Measurements from ENCODE around the gene LHX1.

LHX1 gene

DNA sequence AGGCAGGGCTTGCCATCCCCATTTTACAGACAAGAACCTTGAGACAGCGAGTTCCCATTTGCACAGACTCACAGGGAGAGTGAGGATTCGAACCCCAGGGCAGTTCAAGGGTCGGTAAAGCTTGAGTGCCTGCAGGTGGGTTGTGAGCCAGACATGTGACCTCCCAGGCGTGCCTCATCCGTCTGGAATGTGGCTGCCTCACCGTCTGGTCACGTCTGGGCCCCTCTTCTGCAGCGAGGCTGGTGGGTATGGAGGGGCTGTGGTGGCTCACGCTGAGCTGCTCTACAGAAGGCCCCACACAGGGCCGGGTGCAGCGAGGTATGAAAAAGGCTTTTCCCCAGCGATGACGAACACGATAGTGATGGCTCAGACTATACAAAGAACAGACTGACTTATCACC lies 35.8 kb upstream of the LHX1 start:
- Histone ChIP-seq H2AFZ (ENCODE audit: low read depth, low read length) (no peak overlapping the region), H3K27ac (ENCODE audit: low read length) (no peak overlapping the region), H3K4me2 (ENCODE audit: insufficient read depth, low read length) (no peak overlapping the region), H3K4me3 (ENCODE audit: low read depth in 1 of 2, low read length in 2 of 2) (no peak overlapping the region), H3K79me2 (ENCODE audit: insufficient read depth, low read length) (no peaks in the 10 kb centered on the region), H3K27me3 (ENCODE audit: insufficient read depth, low read length, poor library complexity) (peaks cover 6% of the 10 kb centered on the region), H3K9ac (ENCODE audit: low read depth, low read length) (no peak overlapping the region), H3K9me3 (ENCODE audit: insufficient read depth, low read length, severe bottlenecking) (no peaks in the 10 kb centered on the region), H3K36me3 (ENCODE audit: insufficient read depth, low read length) (no peaks in the 10 kb centered on the region), H4K20me1 (ENCODE audit: insufficient read depth, low read length) (no peaks in the 10 kb centered on the region), H3K4me1 (ENCODE audit: insufficient read depth, low read length) (no peaks in the 10 kb centered on the region)
- DNase-seq (no peak), ATAC-seq (ENCODE audit: insufficient read depth, low read depth) (no peak)
- no peak for TF ChIP-seq EZH2 (IDR thresholded peaks at IDR 0.05; ENCODE audit: borderline replicate concordance, low read depth, low read length, severe bottlenecking)
- TF ChIP-seq, protein P1, sequence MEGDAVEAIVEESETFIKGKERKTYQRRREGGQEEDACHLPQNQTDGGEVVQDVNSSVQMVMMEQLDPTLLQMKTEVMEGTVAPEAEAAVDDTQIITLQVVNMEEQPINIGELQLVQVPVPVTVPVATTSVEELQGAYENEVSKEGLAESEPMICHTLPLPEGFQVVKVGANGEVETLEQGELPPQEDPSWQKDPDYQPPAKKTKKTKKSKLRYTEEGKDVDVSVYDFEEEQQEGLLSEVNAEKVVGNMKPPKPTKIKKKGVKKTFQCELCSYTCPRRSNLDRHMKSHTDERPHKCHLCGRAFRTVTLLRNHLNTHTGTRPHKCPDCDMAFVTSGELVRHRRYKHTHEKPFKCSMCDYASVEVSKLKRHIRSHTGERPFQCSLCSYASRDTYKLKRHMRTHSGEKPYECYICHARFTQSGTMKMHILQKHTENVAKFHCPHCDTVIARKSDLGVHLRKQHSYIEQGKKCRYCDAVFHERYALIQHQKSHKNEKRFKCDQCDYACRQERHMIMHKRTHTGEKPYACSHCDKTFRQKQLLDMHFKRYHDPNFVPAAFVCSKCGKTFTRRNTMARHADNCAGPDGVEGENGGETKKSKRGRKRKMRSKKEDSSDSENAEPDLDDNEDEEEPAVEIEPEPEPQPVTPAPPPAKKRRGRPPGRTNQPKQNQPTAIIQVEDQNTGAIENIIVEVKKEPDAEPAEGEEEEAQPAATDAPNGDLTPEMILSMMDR (IDR thresholded peaks at IDR 0.05; ENCODE audit: borderline replicate concordance, extremely low read depth, low read length, poor library complexity, severe bottlenecking) = no peak

DNA sequence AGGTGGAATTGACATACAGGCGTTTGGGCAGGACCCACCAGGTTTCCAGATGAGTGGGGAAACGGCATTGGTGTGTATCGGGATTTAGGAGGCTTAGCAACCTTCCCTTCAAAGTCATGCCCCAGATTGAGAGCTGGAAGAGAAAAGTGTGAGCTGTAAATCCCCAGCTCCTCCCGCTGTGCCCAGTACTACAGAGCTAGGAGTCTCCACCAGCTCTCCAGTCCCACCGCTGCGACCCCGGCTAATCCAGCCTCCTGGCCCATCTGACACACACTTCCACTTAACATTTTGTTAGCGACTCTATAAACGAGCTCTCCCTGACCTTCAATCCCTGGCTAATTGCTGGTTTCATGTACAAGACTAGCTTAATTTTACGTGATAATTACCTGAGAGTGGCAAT lies 29.9 kb upstream of the LHX1 start:
- Histone ChIP-seq H3K9me3 (ENCODE audit: insufficient read depth, low read length, severe bottlenecking) (no peaks in the 10 kb centered on the region), H2AFZ (ENCODE audit: low read depth, low read length) (no peak overlapping the region), H3K27me3 (ENCODE audit: insufficient read depth, low read length, poor library complexity) (peaks cover 11% of the 10 kb centered on the region), H3K27ac (ENCODE audit: low read length) (no peak overlapping the region), H3K4me3 (ENCODE audit: low read depth in 1 of 2, low read length in 2 of 2) (no peak overlapping the region), H3K36me3 (ENCODE audit: insufficient read depth, low read length) (no peaks in the 10 kb centered on the region), H3K79me2 (ENCODE audit: insufficient read depth, low read length) (no peaks in the 10 kb centered on the region), H3K9ac (ENCODE audit: low read depth, low read length) (no peak overlapping the region), H3K4me1 (ENCODE audit: insufficient read depth, low read length) (no peaks in the 10 kb centered on the region), H3K4me2 (ENCODE audit: insufficient read depth, low read length) (no peak overlapping the region), H4K20me1 (ENCODE audit: insufficient read depth, low read length) (no peaks in the 10 kb centered on the region)
- DNase-seq = no peak
- TF ChIP-seq EZH2 (IDR thresholded peaks at IDR 0.05; ENCODE audit: borderline replicate concordance, low read depth, low read length, severe bottlenecking) = no peak
- TF ChIP-seq, protein P1 (IDR thresholded peaks at IDR 0.05; ENCODE audit: borderline replicate concordance, extremely low read depth, low read length, poor library complexity, severe bottlenecking) = no peak
- no peak for ATAC-seq (ENCODE audit: insufficient read depth, low read depth)

DNA sequence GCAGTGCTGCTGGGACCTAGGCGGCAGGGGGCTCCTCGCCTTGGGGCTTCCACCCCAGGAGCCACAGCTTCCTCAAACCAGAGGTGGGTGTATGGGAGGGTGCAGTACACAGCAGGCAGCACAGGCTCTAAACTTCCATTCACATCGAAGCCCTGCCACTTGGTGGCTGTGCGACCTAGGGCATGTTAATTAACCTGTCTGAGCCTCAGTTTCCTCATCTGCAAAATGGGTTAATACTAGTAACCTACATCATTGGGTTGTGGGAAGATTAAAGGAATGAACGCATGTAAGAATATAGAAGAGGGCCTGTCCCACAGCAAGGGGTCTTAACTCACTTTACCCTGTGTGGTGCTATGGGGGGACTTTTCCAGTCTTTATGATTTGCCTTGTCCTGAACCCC lies 26.8 kb upstream of the LHX1 start:
- no peak overlapping the region for H3K4me3 ChIP-seq (ENCODE audit: low read depth in 1 of 2, low read length in 2 of 2)
- H3K27ac ChIP-seq (ENCODE audit: low read length) = no peak overlapping the region
- H3K9me3 ChIP-seq (ENCODE audit: insufficient read depth, low read length, severe bottlenecking) = no peaks in the 10 kb centered on the region
- no peak overlapping the region for H2AFZ ChIP-seq (ENCODE audit: low read depth, low read length)
- H3K4me2 ChIP-seq (ENCODE audit: insufficient read depth, low read length) = no peak overlapping the region
- H3K27me3 ChIP-seq (ENCODE audit: insufficient read depth, low read length, poor library complexity) = peaks cover 9% of the 10 kb centered on the region
- H3K9ac ChIP-seq (ENCODE audit: low read depth, low read length) = no peak overlapping the region
- no peaks in the 10 kb centered on the region for H3K4me1 ChIP-seq (ENCODE audit: insufficient read depth, low read length)
- H4K20me1 ChIP-seq (ENCODE audit: insufficient read depth, low read length) = no peaks in the 10 kb centered on the region
- DNase-seq (no peak), ATAC-seq (ENCODE audit: insufficient read depth, low read depth) (no peak)
- H3K36me3 ChIP-seq (ENCODE audit: insufficient read depth, low read length) = no peaks in the 10 kb centered on the region
- TF ChIP-seq EZH2 (IDR thresholded peaks at IDR 0.05; ENCODE audit: borderline replicate concordance, low read depth, low read length, severe bottlenecking) = no peak
- TF ChIP-seq, protein P1 (IDR thresholded peaks at IDR 0.05; ENCODE audit: borderline replicate concordance, extremely low read depth, low read length, poor library complexity, severe bottlenecking) = no peak
- H3K79me2 ChIP-seq (ENCODE audit: insufficient read depth, low read length) = no peaks in the 10 kb centered on the region

DNA sequence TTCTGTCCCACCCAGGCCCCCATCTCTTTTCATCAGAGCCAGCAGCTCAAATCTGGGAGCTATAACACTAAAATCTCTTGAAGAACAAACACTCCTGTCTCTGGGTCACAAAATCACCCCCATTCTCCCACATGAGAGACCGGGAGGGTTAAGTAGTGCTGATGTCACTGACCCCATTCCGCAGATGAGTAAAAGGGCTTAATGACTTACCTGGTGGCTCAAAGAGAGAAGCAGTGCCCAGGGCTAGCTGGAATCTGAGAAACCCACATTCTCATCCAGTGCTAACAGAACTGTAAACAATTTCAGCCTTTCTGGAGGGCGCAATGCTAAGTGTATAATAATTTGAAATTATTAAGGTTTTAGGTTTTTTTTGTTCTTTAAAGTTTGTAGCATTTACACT lies 26.3 kb upstream of the LHX1 start:
- Histone ChIP-seq H3K27me3 (ENCODE audit: insufficient read depth, low read length, poor library complexity) (peaks cover 9% of the 10 kb centered on the region), H3K4me2 (ENCODE audit: insufficient read depth, low read length) (no peak overlapping the region), H3K36me3 (ENCODE audit: insufficient read depth, low read length) (no peaks in the 10 kb centered on the region), H2AFZ (ENCODE audit: low read depth, low read length) (no peak overlapping the region), H3K79me2 (ENCODE audit: insufficient read depth, low read length) (no peaks in the 10 kb centered on the region), H3K4me3 (ENCODE audit: low read depth in 1 of 2, low read length in 2 of 2) (no peak overlapping the region), H4K20me1 (ENCODE audit: insufficient read depth, low read length) (no peaks in the 10 kb centered on the region), H3K4me1 (ENCODE audit: insufficient read depth, low read length) (no peaks in the 10 kb centered on the region), H3K27ac (ENCODE audit: low read length) (no peak overlapping the region), H3K9me3 (ENCODE audit: insufficient read depth, low read length, severe bottlenecking) (no peaks in the 10 kb centered on the region), H3K9ac (ENCODE audit: low read depth, low read length) (no peak overlapping the region)
- no peak for TF ChIP-seq EZH2 (IDR thresholded peaks at IDR 0.05; ENCODE audit: borderline replicate concordance, low read depth, low read length, severe bottlenecking)
- TF ChIP-seq, protein P1 (IDR thresholded peaks at IDR 0.05; ENCODE audit: borderline replicate concordance, extremely low read depth, low read length, poor library complexity, severe bottlenecking) = no peak
- no peak for DNase-seq
- no peak for ATAC-seq (ENCODE audit: insufficient read depth, low read depth)

All from DND-41 (cell line).